A375 (cell line): ENCODE measurements around the gene TAS2R4. TPM values are rescaled to one million over a fixed set of nuclear protein-coding genes. Genes with fewer than 3 reads are reported as not detected.

Source experiments
- small RNA-seq: library from RNA; depleted of rRNA; stranded (forward); fragments of <200 nt; gene quantifications from one replicate; pipeline ENCODE3, GENCODE V24; 2014
- total RNA-seq: library from RNA; depleted of rRNA; stranded (reverse); fragments of >200 nt; shearing (Covaris generic); gene quantifications from 2 replicates; pipeline ENCODE4 v1.2.3, GENCODE V29; 2014; rRNA removed

TAS2R4 gene
- 0.05 and 0.19 TPM in 2 replicates for total RNA-seq

GRCh38 chr7:141776374-141776773 lies at the start of gene TAS2R4:
Gene TAS2R4, plus strand, starts transcription at chr7:141776674. Its CDS starts 1,815 bp downstream, at chr7:141778489.

DNA sequence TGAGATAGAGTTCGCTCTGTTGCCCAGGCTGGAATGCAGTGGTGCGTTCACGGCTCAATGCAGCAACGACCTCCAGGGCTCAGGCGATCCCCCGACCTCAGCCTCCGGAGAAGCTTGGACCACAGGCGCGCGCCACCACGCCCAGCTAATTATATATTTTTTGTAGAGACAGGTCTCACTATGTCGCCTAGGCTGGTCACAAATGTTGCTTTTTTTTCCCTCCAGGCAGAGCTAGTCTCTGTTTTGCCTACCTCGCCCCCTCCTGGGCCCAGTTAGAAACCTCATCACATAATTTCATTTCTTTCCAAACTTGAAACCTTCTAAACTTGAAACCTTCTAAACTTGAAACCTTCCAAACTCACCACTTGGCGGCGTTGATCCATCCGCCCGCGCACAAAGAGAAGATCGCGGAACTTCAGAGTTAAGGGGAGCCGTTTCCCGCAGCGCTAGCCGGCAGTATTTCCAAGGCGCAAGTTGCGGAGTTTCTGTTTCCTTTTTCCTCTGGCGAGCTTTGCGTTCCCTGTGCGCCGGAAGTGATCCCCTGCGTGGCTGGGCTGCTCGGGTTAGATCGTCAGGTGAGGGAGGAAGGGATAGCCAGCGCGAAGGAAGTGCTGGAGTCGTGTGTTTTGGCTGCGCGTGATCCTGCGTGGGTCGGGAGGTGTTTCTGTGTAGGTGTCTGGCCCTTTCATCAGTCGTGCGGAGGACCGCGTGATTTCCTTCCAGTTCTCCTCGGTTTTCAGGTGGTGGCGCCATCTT lies 38.5 kb upstream of the TAS2R4 start, which contains the start of gene SSBP1:
Gene SSBP1, plus strand, starts transcription at position 523 of the 756 bp plus-strand sequence. CDS start 809 bp downstream, outside the sequence.

DNA sequence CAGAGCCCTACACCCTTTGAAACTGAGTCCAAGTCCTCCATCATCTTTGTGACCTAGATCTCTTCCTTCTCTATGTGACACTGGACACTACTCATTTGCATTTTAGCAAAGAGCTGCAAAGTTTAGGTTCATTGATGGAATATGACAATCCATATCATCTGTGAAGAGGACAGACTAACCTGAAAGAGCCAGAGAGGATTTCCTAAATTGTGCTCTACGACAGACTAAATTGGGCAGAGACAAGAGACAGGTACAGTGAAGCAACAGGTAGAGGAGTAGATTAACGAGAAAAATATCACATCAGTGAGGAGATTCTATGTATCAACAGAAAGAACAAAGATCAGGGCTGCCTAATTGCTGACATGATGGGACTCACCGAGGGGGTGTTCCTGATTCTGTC lies 12.7 kb upstream of the TAS2R4 start, which contains the start of gene TAS2R3:
Gene TAS2R3, plus strand, starts transcription at position 301 of the 400 bp plus-strand sequence. Its CDS starts 62 bp downstream, at position 363.

DNA sequence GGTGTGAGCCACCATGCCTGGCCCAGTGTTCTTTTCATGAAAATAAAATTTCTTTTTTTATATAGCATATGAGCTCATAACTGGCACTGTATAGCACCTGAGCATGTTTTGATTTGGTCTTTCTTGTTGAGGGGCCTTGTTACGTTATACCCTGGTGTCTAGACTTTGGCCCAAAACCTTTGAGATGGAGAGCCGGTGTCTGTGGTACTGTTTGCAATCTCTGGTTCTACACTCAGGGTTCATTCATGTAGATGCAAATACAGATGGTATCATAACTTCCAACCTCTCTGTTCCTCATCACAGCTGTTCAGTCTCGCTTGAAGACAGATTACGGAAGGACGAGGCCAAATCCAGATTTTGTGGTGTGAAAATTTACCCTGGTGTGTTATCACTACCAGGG lies 13.4 kb downstream of the TAS2R4 start, which contains the start of gene TAS2R5:
Gene TAS2R5, plus strand, starts transcription at position 301 of the 400 bp plus-strand sequence. CDS start 145 bp downstream, outside the sequence.

Small RNAs within 50 kb of the gene (small RNA-seq; reads per million reads assigned to genes)
- not detected for gene RNU1-82P

Other genes starting within 250 kb of the TAS2R4 start
- gene AGK, start 225.3 kb upstream of the TAS2R4 start, total RNA-seq, result 52.4 and 62.2 TPM in 2 replicates
- gene DENND11, start 74.5 kb upstream of the TAS2R4 start, total RNA-seq, result 5.7 and 7.5 TPM in 2 replicates
- not detected in 2 replicates for gene WEE2, start 68.3 kb upstream of the TAS2R4 start, total RNA-seq
- gene SSBP1, start 38.3 kb upstream of the TAS2R4 start, total RNA-seq, result 389 and 487 TPM in 2 replicates
- 0.11 and 0.16 TPM in 2 replicates for gene TAS2R3, start 12.6 kb upstream of the TAS2R4 start, total RNA-seq
- not detected in 2 replicates for gene TAS2R5, start 13.5 kb downstream of the TAS2R4 start, total RNA-seq
- gene PRSS37, start 64.8 kb downstream of the TAS2R4 start, total RNA-seq, result not detected in 2 replicates
- not detected in 2 replicates for gene OR9A4, start 139.7 kb downstream of the TAS2R4 start, total RNA-seq
- not detected in 2 replicates for gene CLEC5A, start 170.3 kb downstream of the TAS2R4 start, total RNA-seq
- gene TAS2R38, start 197.1 kb downstream of the TAS2R4 start, total RNA-seq, result not detected in 2 replicates
- gene MGAM, start 219.2 kb downstream of the TAS2R4 start, total RNA-seq, result not detected in 2 replicates